A549 (cell line): ENCODE data around the gene CPED1. TPM values are rescaled to one million over a fixed set of nuclear protein-coding genes. Genes with fewer than 3 reads are reported as not detected.

Experiments
- ATAC-seq, 2 experiments: fragments of 200-7000 bp in 1 of 2; fragments of >200 bp in 1 of 2; cut with Nextera tagmentation in 1 of 2; cut with Tn5 transposase in 1 of 2; 3 replicates each; pipeline versions ENCODE4 v1.8.0 to v1.9.1; 2018 to 2020; ENCODE audit warnings: mild to moderate bottlenecking in 1 of 2, moderate library complexity in 1 of 2
- CTCF ChIA-PET: fragments of 300-600 bp; sonication (Branson Sonifier 250); formaldehyde crosslinking; extraction: SDS; loops from one replicate; lab custom pipeline; 2021; ENCODE audit warnings: antibody characterized with exemption, inconsistent platforms; lab: Yijun Ruan, JAX
- POLR2A ChIA-PET: fragments of 350-600 bp; formaldehyde crosslinking; extraction: SDS; loops from one replicate; lab custom pipeline; 2021; ENCODE audit warnings: antibody characterized with exemption, inconsistent platforms; lab: Yijun Ruan, JAX
- DNase-seq, 2 experiments: peaks; one replicate each; pipeline versions ENCODE4 v3.0.0 to v3.0.0-alpha.2; 2011 to 2016; ENCODE audit warnings: low read depth in 1 of 2, low spot score in 1 of 2
- FAIRE-seq: peaks from 2 replicates; lab custom pipeline; 2011; peaks lifted over from hg19 to GRCh38; lab: Jason Lieb, UNC
- H3K27ac ChIP-seq, 2 experiments: fragments of >200 bp; sonication (Bioruptor Twin); formaldehyde crosslinking; 3 replicates each; pipeline ENCODE4 v1.5.1; 2016 to 2017
- H3K4me1 ChIP-seq: fragments of >200 bp; sonication (Bioruptor Twin); formaldehyde crosslinking; 3 replicates; pipeline ENCODE4 v1.6.1; 2016
- H3K4me2 ChIP-seq: fragments of >200 bp; sonication (Bioruptor Twin); formaldehyde crosslinking; 3 replicates; pipeline ENCODE4 v1.6.1; 2016
- H3K4me3 ChIP-seq: fragments of >200 bp; sonication (Bioruptor Twin); formaldehyde crosslinking; 3 replicates; pipeline ENCODE4 v1.5.1; 2016
- H3K9me3 ChIP-seq: fragments of >200 bp; sonication (Bioruptor Twin); formaldehyde crosslinking; 3 replicates; pipeline ENCODE4 v1.6.1; 2016
- BHLHE40 ChIP-seq: IDR thresholded peaks from 2 replicates; pipeline ENCODE4 v1.6.1; 2012; ENCODE audit warnings: low read depth, low read length, inconsistent platforms
- CEBPB ChIP-seq, 2 experiments: fragments of >200 bp in 1 of 2; sonication (Bioruptor Twin) in 1 of 2; formaldehyde crosslinking in 1 of 2; IDR thresholded peaks; 2 replicates each; pipeline ENCODE4 v1.6.1; 2012 to 2016
- CHD2 ChIP-seq: fragments of 150-350 bp; IDR thresholded peaks from 2 replicates; pipeline ENCODE4 v1.6.1; 2014; ENCODE audit warnings: low read length; ENCODE audit not compliant: partially characterized antibody
- CHD4 ChIP-seq: fragments of 200-600 bp; sonication (generic); IDR thresholded peaks from 2 replicates; pipeline ENCODE4 v1.6.1; 2016; ENCODE audit warnings: antibody characterized with exemption, mild to moderate bottlenecking, borderline replicate concordance
- EHMT2 ChIP-seq: fragments of 200-600 bp; sonication (generic); IDR thresholded peaks from 2 replicates; pipeline ENCODE4 v1.6.1; 2016; ENCODE audit warnings: antibody characterized with exemption, low read depth, mild to moderate bottlenecking, moderate library complexity
- EP300 ChIP-seq, 2 experiments: fragments of >200 bp; sonication (Bioruptor Twin); formaldehyde crosslinking; IDR thresholded peaks; 2 replicates in 1 of 2; 3 replicates in 1 of 2; pipeline ENCODE4 v1.6.1; 2016 to 2017
- ESRRA ChIP-seq: fragments of 150-350 bp; IDR thresholded peaks from 2 replicates; pipeline ENCODE4 v1.6.1; 2014; ENCODE audit warnings: mild to moderate bottlenecking, low read length, borderline replicate concordance
- FOSL2 ChIP-seq, 2 experiments: fragments of 450-650 bp in 1 of 2; fragments of >200 bp in 1 of 2; sonication (Bioruptor Twin) in 1 of 2; formaldehyde crosslinking; IDR thresholded peaks; 2 replicates each; pipeline versions ENCODE4 v1.5.0 to v1.6.1; 2016 to 2020; ENCODE audit warnings: mild to moderate bottlenecking in 1 of 2, moderate library complexity in 1 of 2
- HOXB5 ChIP-seq: fragments of 250-450 bp; sonication (Bioruptor Pico); IDR thresholded peaks from 2 replicates; pipeline ENCODE4 v1.5.0; 2020; ENCODE audit warnings: mild to moderate bottlenecking, moderate library complexity
- JUNB ChIP-seq: fragments of >200 bp; sonication (Bioruptor Twin); formaldehyde crosslinking; IDR thresholded peaks from 2 replicates; pipeline ENCODE4 v1.6.1; 2016
- MYC ChIP-seq: IDR thresholded peaks from 2 replicates; pipeline ENCODE4 v1.6.1; 2012; ENCODE audit warnings: mild to moderate bottlenecking, inconsistent platforms, low read length, improper control_type of control experiment, borderline replicate concordance
- NFE2L2 ChIP-seq: fragments of 150-350 bp; conservative IDR thresholded peaks from 2 replicates; pipeline ENCODE4 v1.6.1; 2014; ENCODE audit warnings: low read length
- NPAS2 ChIP-seq: fragments of 250-450 bp; sonication (Bioruptor Pico); IDR thresholded peaks from 2 replicates; pipeline ENCODE4 v1.8.0; 2022; ENCODE audit warnings: mild to moderate bottlenecking, moderate library complexity, borderline replicate concordance
- RFX5 ChIP-seq: fragments of 450-650 bp; IDR thresholded peaks from 2 replicates; pipeline ENCODE4 v1.7.1; 2014; ENCODE audit warnings: antibody characterized with exemption, mild to moderate bottlenecking, moderate library complexity
- SMC3 ChIP-seq: fragments of >200 bp; sonication (Bioruptor Twin); formaldehyde crosslinking; IDR thresholded peaks from 3 replicates; pipeline ENCODE4 v1.6.1; 2018; ENCODE audit warnings: inconsistent platforms
- TP53 ChIP-seq: fragments of 250-450 bp; sonication (Bioruptor Pico); IDR thresholded peaks from 2 replicates; pipeline ENCODE4 v1.5.0; 2021; ENCODE audit warnings: mild to moderate bottlenecking, moderate library complexity
- WGBS: methylation state at CpG from one replicate; pipeline ENCODE4 v1.1.6; 2017; ENCODE audit errors: missing lambda C conversion rate; 5-methylcytosine and 5-hydroxymethylcytosine counted together
- polyA plus RNA-seq, 4 experiments: library from polyadenylated mRNA; depleted of rRNA in 3 of 4; stranded (reverse); fragments of >200 nt; fragmentation: RNase III in 1 of 4; extraction: RNeasy Plus Mini Kit Qiagen cat#74134 plus additional on column Dnase treatment in 1 of 4; gene quantifications; 2 replicates in 3 of 4; 3 replicates in 1 of 4; pipeline ENCODE4 v1.2.3, GENCODE V29; 2011 to 2017
- TF ChIP-seq, protein P1 (sequence below): fragments of 200-600 bp; sonication (generic); IDR thresholded peaks from 2 replicates; pipeline ENCODE4 v1.6.1; 2016; ENCODE audit warnings: antibody characterized with exemption, mild to moderate bottlenecking, moderate library complexity
- TF ChIP-seq, protein P2 (sequence below): IDR thresholded peaks from 2 replicates; pipeline ENCODE4 v1.6.1; 2012; ENCODE audit warnings: low read depth, borderline replicate concordance
- TF ChIP-seq, protein P3 (sequence below): fragments of 150-350 bp; IDR thresholded peaks from 2 replicates; pipeline ENCODE4 v1.6.1; 2014; ENCODE audit warnings: low read depth, mild to moderate bottlenecking, low read length
- TF ChIP-seq, protein P4 (sequence below): fragments of >200 bp; sonication (Bioruptor Twin); formaldehyde crosslinking; IDR thresholded peaks from 2 replicates; pipeline ENCODE4 v1.6.1; 2016

CPED1 gene
- polyA plus RNA-seq, 2 of the 4 experiments (the other 2 are of a cell fraction): 0.03 TPM; not detected in 1

- H3K9me3 ChIP-seq: no peaks in the 10 kb centered on the region
- no peak overlapping the region for H3K4me2 ChIP-seq
- no peak overlapping the region for H3K27ac ChIP-seq
- no peaks in the 10 kb centered on the region; the same call in 2 of the 3 replicates for H3K4me1 ChIP-seq
- ChIA-PET POLR2A (no interaction called here), CTCF (interaction anchor here (0.7 kb wide), 1 partner anchor 37 kb away, joined by 3 read pairs; no protein-coding TSS in a partner anchor)
- ATAC-seq (no peak), FAIRE-seq (no peak)
- H3K4me3 ChIP-seq: no peak overlapping the region
- WGBS: 23% methylated on average over 5 of the region's 5 CpGs
- TF ChIP-seq EHMT2: no peak
- no peak for TF ChIP-seq CHD2
- TF ChIP-seq, protein P1, sequence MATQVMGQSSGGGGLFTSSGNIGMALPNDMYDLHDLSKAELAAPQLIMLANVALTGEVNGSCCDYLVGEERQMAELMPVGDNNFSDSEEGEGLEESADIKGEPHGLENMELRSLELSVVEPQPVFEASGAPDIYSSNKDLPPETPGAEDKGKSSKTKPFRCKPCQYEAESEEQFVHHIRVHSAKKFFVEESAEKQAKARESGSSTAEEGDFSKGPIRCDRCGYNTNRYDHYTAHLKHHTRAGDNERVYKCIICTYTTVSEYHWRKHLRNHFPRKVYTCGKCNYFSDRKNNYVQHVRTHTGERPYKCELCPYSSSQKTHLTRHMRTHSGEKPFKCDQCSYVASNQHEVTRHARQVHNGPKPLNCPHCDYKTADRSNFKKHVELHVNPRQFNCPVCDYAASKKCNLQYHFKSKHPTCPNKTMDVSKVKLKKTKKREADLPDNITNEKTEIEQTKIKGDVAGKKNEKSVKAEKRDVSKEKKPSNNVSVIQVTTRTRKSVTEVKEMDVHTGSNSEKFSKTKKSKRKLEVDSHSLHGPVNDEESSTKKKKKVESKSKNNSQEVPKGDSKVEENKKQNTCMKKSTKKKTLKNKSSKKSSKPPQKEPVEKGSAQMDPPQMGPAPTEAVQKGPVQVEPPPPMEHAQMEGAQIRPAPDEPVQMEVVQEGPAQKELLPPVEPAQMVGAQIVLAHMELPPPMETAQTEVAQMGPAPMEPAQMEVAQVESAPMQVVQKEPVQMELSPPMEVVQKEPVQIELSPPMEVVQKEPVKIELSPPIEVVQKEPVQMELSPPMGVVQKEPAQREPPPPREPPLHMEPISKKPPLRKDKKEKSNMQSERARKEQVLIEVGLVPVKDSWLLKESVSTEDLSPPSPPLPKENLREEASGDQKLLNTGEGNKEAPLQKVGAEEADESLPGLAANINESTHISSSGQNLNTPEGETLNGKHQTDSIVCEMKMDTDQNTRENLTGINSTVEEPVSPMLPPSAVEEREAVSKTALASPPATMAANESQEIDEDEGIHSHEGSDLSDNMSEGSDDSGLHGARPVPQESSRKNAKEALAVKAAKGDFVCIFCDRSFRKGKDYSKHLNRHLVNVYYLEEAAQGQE: no peak
- TF ChIP-seq TP53 (CRISPR knock-in tag): no peak
- no peak for TF ChIP-seq NPAS2 (CRISPR knock-in tag)
- TF ChIP-seq, all 56 proteins: peak for 0
- no peak for DNase-seq
Observed at GRCh38 chr7:121024611-121025010, 36.1 kb downstream of the CPED1 start.

DNA sequence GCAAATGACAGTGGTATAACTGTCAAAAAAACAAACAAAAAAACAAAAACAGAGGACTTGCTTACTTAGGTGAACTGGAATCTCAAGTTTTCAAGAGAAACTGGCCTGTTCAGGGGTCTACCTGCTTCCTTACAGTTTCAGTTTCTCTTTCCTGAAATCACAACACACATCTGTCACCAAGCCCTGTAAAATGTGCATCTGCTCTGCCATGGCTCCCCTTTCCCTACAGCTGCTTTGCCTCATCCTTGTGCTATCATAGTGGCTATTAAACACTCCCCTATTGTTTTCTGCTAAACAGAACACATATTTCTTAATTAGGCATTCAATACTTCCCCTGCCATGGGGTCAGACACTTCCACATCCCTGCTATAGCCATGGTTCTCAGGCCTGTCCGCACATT lies 37.6 kb downstream of the CPED1 start:
- CTCF ChIA-PET: no interaction called here
- POLR2A ChIA-PET: no interaction called here
- no peaks in the 10 kb centered on the region for H3K4me1 ChIP-seq
- no peak for FAIRE-seq
- ATAC-seq: no peak
- H3K27ac ChIP-seq: no peak overlapping the region
- H3K4me3 ChIP-seq: no peak overlapping the region
- DNase-seq: no peak
- H3K9me3 ChIP-seq: no peaks in the 10 kb centered on the region
- H3K4me2 ChIP-seq: no peak overlapping the region
- 90% methylated on average over 1 of the region's 1 CpG for WGBS
- TF ChIP-seq, protein P2, sequence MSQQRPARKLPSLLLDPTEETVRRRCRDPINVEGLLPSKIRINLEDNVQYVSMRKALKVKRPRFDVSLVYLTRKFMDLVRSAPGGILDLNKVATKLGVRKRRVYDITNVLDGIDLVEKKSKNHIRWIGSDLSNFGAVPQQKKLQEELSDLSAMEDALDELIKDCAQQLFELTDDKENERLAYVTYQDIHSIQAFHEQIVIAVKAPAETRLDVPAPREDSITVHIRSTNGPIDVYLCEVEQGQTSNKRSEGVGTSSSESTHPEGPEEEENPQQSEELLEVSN: no peak
- TF ChIP-seq, protein P3, sequence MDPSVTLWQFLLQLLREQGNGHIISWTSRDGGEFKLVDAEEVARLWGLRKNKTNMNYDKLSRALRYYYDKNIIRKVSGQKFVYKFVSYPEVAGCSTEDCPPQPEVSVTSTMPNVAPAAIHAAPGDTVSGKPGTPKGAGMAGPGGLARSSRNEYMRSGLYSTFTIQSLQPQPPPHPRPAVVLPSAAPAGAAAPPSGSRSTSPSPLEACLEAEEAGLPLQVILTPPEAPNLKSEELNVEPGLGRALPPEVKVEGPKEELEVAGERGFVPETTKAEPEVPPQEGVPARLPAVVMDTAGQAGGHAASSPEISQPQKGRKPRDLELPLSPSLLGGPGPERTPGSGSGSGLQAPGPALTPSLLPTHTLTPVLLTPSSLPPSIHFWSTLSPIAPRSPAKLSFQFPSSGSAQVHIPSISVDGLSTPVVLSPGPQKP: no peak
- TF ChIP-seq EP300 (IDR thresholded peaks at IDR 0.05): no peak

DNA sequence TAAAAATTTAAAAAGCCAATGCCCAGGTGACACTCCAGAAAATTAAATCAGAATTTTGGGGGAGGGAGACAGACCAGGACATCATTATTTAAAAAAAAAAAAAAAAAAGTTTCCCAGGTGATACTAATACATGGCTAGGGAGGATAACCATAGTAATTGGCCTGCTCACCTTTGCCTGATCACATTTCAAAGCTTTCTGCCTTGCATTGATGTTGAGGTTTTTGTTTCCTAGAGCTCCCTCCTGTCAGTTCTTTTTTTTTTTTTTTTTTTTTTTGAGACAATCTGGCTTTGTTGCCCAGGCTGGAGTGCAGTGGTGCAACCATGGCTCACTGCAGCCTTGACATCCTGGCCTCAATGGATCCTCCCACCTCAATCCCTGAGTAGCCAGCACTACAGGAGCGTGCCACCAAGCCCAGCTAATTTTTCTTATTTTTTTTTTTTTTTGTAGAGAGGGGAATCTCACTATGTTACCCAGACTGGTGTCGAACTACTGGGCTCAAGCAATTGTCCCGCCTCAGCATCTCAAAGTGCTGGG lies 38.1 kb downstream of the CPED1 start:
- ATAC-seq: no peak
- Histone ChIP-seq H3K27ac (no peak overlapping the region), H3K4me3 (no peak overlapping the region), H3K9me3 (no peaks in the 10 kb centered on the region), H3K4me1 (no peaks in the 10 kb centered on the region), H3K4me2 (no peak overlapping the region)
- WGBS: 57% methylated on average over 3 of the region's 3 CpGs
- CTCF ChIA-PET: no interaction called here
- no peak for DNase-seq
- POLR2A ChIA-PET: no interaction called here
- no peak for FAIRE-seq
- no peak for TF ChIP-seq MYC
- TF ChIP-seq, all 56 proteins: peak for 0

- 54% methylated on average over 10 of the region's 10 CpGs for WGBS
- CTCF ChIA-PET: no interaction called here
- TF ChIP-seq JUNB (no peak), HOXB5 (CRISPR knock-in tag) (no peak), RFX5 (no peak), FOSL2 (IDR thresholded peaks at IDR 0.05) (no peak), FOSL2 (CRISPR knock-in tag; IDR thresholded peaks at IDR 0.05) (no peak), BHLHE40 (no peak), MYC (no peak), ESRRA (no peak), SMC3 (no peak), CHD2 (no peak), CHD4 (no peak), NFE2L2 (no peak), CEBPB (IDR thresholded peaks at IDR 0.05) (no peak)
- TF ChIP-seq, protein P3: no peak
- TF ChIP-seq, protein P4, sequence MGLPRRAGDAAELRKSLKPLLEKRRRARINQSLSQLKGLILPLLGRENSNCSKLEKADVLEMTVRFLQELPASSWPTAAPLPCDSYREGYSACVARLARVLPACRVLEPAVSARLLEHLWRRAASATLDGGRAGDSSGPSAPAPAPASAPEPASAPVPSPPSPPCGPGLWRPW: no peak
Observed at GRCh38 chr7:121027761-121028669, 39.5 kb downstream of the CPED1 start.

More at GRCh38 chr7:121027761-121028669, 39.5 kb downstream of the CPED1 start:
- no peak overlapping the region for H3K4me3 ChIP-seq
- no peaks in the 10 kb centered on the region for H3K9me3 ChIP-seq
- no peaks in the 10 kb centered on the region for H3K4me1 ChIP-seq
- H3K27ac ChIP-seq: no peak overlapping the region
- POLR2A ChIA-PET: no interaction called here
- FAIRE-seq: no peak
- no peak for ATAC-seq
- H3K4me2 ChIP-seq: no peak overlapping the region
- DNase-seq: no peak
